ENCODE results near the gene CCDC184. TPM values are rescaled to one million over a fixed set of nuclear protein-coding genes. Genes with fewer than 3 reads are reported as not detected.
A peak's percentile ranks its signal among the peaks of the same experiment; 100 is the strongest.

Gene CCDC184
- total RNA-seq: 1 to 10 TPM in 1 of 2 donors, under 1 TPM in 1; 0.81 to 5.6 TPM

GRCh38 chr12:48183091-48183875 lies at the start of gene CCDC184:
Gene CCDC184 (plus strand): TSS chr12:48183644. CDS start chr12:48184123, 479 bp downstream.
- no peaks in the 10 kb centered on the region for H3K36me3 ChIP-seq
- DNase-seq (ENCODE audit: low spot score) (peak; percentile 32), ATAC-seq (ENCODE audit: insufficient number of reproducible peaks, low FRiP score, low read depth) (peak; percentile 63)
- no peaks in the 10 kb centered on the region for H3K27me3 ChIP-seq (replicated peaks; ENCODE audit: insufficient read depth)
- TF ChIP-seq, protein P1, sequence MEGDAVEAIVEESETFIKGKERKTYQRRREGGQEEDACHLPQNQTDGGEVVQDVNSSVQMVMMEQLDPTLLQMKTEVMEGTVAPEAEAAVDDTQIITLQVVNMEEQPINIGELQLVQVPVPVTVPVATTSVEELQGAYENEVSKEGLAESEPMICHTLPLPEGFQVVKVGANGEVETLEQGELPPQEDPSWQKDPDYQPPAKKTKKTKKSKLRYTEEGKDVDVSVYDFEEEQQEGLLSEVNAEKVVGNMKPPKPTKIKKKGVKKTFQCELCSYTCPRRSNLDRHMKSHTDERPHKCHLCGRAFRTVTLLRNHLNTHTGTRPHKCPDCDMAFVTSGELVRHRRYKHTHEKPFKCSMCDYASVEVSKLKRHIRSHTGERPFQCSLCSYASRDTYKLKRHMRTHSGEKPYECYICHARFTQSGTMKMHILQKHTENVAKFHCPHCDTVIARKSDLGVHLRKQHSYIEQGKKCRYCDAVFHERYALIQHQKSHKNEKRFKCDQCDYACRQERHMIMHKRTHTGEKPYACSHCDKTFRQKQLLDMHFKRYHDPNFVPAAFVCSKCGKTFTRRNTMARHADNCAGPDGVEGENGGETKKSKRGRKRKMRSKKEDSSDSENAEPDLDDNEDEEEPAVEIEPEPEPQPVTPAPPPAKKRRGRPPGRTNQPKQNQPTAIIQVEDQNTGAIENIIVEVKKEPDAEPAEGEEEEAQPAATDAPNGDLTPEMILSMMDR (IDR thresholded peaks at IDR 0.05): peak; percentile 40
- H3K27ac ChIP-seq: peak within 1 kb of the TSS; percentile 18 to 66
- H3K4me1 ChIP-seq (ENCODE audit: control insufficient read depth in 1 of 2, low read depth in 2 of 2): peaks cover 4 to 16% of the 10 kb centered on the region in 2 donors
- peak within 1 kb of the TSS; percentile 96 for H3K4me3 ChIP-seq
- no peaks in the 10 kb centered on the region for H3K9me3 ChIP-seq

- ATAC-seq (ENCODE audit: insufficient number of reproducible peaks, low FRiP score, low read depth) (no peak), DNase-seq (ENCODE audit: low spot score) (no peak)
- Histone ChIP-seq H3K27ac (no peak overlapping the region), H3K27me3 (replicated peaks; ENCODE audit: insufficient read depth) (no peaks in the 10 kb centered on the region), H3K4me3 (no peak overlapping the region), H3K36me3 (peaks cover 65% of the 10 kb centered on the region), H3K4me1 (ENCODE audit: control insufficient read depth in 1 of 2, low read depth in 2 of 2) (no peaks in the 10 kb centered on the region), H3K9me3 (no peaks in the 10 kb centered on the region)
- TF ChIP-seq, protein P1 (IDR thresholded peaks at IDR 0.05): no peak
Measured at GRCh38 chr12:48135027-48135426, 48.4 kb upstream of the CCDC184 start.

DNA sequence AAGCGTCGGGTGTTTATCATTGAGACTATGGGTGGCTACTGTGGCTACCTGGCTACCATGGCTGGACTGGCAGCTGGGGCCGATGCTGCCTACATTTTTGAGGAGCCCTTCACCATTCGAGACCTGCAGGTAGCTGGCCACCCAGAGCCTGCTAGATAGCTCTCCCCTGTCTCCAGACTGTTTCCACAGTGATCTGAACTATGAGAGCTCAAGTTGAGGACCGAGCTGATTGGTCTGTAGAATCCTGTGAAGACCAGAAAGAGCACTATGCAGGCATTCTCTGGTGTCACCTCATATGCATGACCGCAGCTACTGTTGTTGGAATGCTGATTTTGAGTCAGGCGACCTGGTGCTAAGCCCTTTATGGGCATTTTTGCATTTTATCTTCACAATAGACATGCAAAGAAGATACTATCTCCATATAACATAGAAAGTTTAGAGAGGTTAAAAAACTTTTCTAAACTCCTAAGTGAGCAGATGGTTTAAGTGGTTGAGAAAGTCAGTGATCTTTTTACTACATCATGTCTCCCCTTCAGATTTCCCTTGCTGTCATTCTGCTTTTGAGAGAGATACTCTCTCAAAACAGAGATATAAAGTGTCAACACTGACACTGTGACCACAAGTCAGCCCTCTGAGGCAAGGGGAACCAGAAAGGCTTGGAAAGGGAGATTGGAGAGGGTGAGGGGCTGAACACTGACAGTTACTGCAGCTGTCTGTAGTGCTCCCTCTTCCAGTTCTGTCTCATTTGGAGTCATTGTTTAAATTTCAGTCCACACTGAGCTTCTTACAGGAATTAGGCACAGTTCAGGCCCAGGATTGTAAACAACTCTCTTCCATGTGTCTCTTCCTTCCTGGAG lies 40.4 kb upstream of the CCDC184 start:
- ATAC-seq (ENCODE audit: insufficient number of reproducible peaks, low FRiP score, low read depth): no peak

GRCh38 chr12:48143898-48144297 lies 39.5 kb upstream of the CCDC184 start:
- Histone ChIP-seq H3K27me3 (replicated peaks; ENCODE audit: insufficient read depth) (no peaks in the 10 kb centered on the region), H3K4me3 (no peak overlapping the region), H3K36me3 (peaks cover 74% of the 10 kb centered on the region), H3K27ac (no peak overlapping the region), H3K9me3 (no peaks in the 10 kb centered on the region), H3K4me1 (ENCODE audit: control insufficient read depth in 1 of 2, low read depth in 2 of 2) (no peaks in the 10 kb centered on the region)
- TF ChIP-seq, protein P1 (IDR thresholded peaks at IDR 0.05): no peak
- ATAC-seq (ENCODE audit: insufficient number of reproducible peaks, low FRiP score, low read depth): no peak
- no peak for DNase-seq (ENCODE audit: low spot score)

More for the DNA sequence above, 40.4 kb upstream of the CCDC184 start:
- TF ChIP-seq, protein P1 (IDR thresholded peaks at IDR 0.05): no peak
- Histone ChIP-seq H3K27ac (no peak overlapping the region), H3K36me3 (peaks cover 78% of the 10 kb centered on the region), H3K9me3 (no peaks in the 10 kb centered on the region), H3K4me3 (no peak overlapping the region), H3K4me1 (ENCODE audit: control insufficient read depth in 1 of 2, low read depth in 2 of 2) (no peaks in the 10 kb centered on the region), H3K27me3 (replicated peaks; ENCODE audit: insufficient read depth) (no peaks in the 10 kb centered on the region)
- DNase-seq (ENCODE audit: low spot score): no peak

DNA sequence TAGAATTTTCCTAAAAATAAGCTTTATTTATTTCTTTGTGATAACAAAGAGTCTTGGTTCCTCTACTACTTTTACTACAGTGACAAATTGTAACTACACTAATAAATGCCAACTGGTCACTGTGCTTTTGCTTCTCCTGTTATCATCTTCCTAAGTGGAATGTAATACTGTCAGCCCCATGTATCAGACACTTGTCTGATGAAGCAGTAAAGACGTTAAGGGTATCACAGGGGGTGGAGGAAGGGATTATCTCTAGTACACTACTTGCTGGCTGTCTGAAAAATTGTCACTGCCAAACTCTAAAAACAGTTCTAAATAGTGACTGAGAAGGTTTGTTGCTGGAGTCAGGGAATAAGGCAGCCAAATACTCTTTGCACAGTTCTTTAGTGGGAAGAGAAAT lies 37.5 kb upstream of the CCDC184 start:
- TF ChIP-seq, protein P1 (IDR thresholded peaks at IDR 0.05): no peak
- ATAC-seq (ENCODE audit: insufficient number of reproducible peaks, low FRiP score, low read depth): no peak
- peaks cover 77% of the 10 kb centered on the region for H3K36me3 ChIP-seq

More for the DNA sequence above, 37.5 kb upstream of the CCDC184 start:
- Histone ChIP-seq H3K4me3 (no peak overlapping the region), H3K27ac (no peak overlapping the region), H3K9me3 (no peaks in the 10 kb centered on the region), H3K4me1 (ENCODE audit: control insufficient read depth in 1 of 2, low read depth in 2 of 2) (no peaks in the 10 kb centered on the region), H3K27me3 (replicated peaks; ENCODE audit: insufficient read depth) (no peaks in the 10 kb centered on the region)
- no peak for DNase-seq (ENCODE audit: low spot score)

Data from thoracic aorta (tissue), 2 donors.